Esophagus muscularis mucosa (tissue), 4 donors: ENCODE data around the gene LRMDA. TPM values are rescaled to one million over a fixed set of nuclear protein-coding genes. Genes with fewer than 3 reads are reported as not detected.

Source experiments
- DNase-seq: peaks from one replicate; pipeline ENCODE4 v3.0.0-alpha.2; 2017; ENCODE audit errors: extremely low spot score
- H3K27ac ChIP-seq, 4 donors: fragments of 200-600 bp; sonication (generic); replicated peaks in 1 of 4; 1 replicate in 3 of 4; 2 replicates in 1 of 4; pipeline ENCODE4 v1.5.1; 2016 to 2019; ENCODE audit warnings: mild to moderate bottlenecking in 1 of 4
- H3K27me3 ChIP-seq, 4 donors: fragments of 200-600 bp; sonication (generic); one replicate each; pipeline versions ENCODE4 v1.5.1 to v1.6.0; 2016 to 2019
- H3K36me3 ChIP-seq, 4 donors: fragments of 200-600 bp; sonication (generic); one replicate each; pipeline ENCODE4 v1.5.1; 2016 to 2019
- H3K4me1 ChIP-seq, 4 donors: fragments of 200-600 bp; sonication (generic); one replicate each; pipeline ENCODE4 v1.5.1; 2016 to 2019
- H3K4me3 ChIP-seq, 4 donors: fragments of 200-600 bp; sonication (generic); 1 replicate in 2 of 4; 2 replicates in 2 of 4; pipeline ENCODE4 v1.5.1; 2016 to 2019; ENCODE audit warnings: mild to moderate bottlenecking in 4 of 4, moderate library complexity in 1 of 4
- H3K9me3 ChIP-seq, 4 donors: fragments of 200-600 bp; sonication (generic); 1 replicate in 3 of 4; 2 replicates in 1 of 4; pipeline ENCODE4 v1.5.1; 2016 to 2019
- CTCF ChIP-seq, 3 experiments: fragments of 200-600 bp in 2 of 3; fragments of 450-650 bp in 1 of 3; sonication (generic) in 2 of 3; IDR thresholded peaks; one replicate each; pipeline ENCODE4 v1.5.1; 2017 to 2019; ENCODE audit warnings: antibody characterized with exemption in 3 of 3, mild to moderate bottlenecking in 2 of 3, moderate library complexity in 1 of 3
- EP300 ChIP-seq: sonication (generic); formaldehyde crosslinking; IDR thresholded peaks from one replicate; pipeline ENCODE4 v1.6.1; 2017; ENCODE audit warnings: antibody characterized with exemption
- POLR2A ChIP-seq: fragments of 450-650 bp; IDR thresholded peaks from one replicate; pipeline ENCODE4 v1.6.1; 2017; ENCODE audit warnings: antibody characterized with exemption, moderate library complexity, mild to moderate bottlenecking, low read depth
- POLR2AphosphoS5 ChIP-seq, 2 donors: sonication (generic); formaldehyde crosslinking; IDR thresholded peaks; one replicate each; pipeline ENCODE4 v1.6.1; 2017; ENCODE audit warnings: antibody characterized with exemption in 2 of 2
- WGBS: methylation state at CpG from one replicate; pipeline ENCODE4 v1.1.5; 2018; 5-methylcytosine and 5-hydroxymethylcytosine counted together
- intact Hi-C: fragments of 100-400 bp; cut with DNase I; formaldehyde crosslinking; loops from one replicate; pipeline ENCODE4 v1.15.1; 2023
- total RNA-seq, 4 donors: library from RNA; depleted of rRNA; stranded (reverse); fragments of >200 nt; gene quantifications; one replicate each; pipeline versions ENCODE4 v1.1.0 to v1.2.1, GENCODE V29; 2016

LRMDA gene
- total RNA-seq, 4 donors from 2014 or later: 14.3 to 34.9 (median 26.5) TPM

- H3K36me3 ChIP-seq: no peaks in the 10 kb centered on the region
- no peak for TF ChIP-seq POLR2A
- TF ChIP-seq POLR2AphosphoS5 (IDR thresholded peaks at IDR 0.05): no peak
- TF ChIP-seq EP300: no peak
- no peak for TF ChIP-seq CTCF (IDR thresholded peaks at IDR 0.05)
- H3K27me3 ChIP-seq: no peaks in the 10 kb centered on the region
- DNase-seq: no peak
- H3K4me1 ChIP-seq: peaks cover 3 to 19% (median 11%) of the 10 kb centered on the region in 4 donors
- WGBS: 74% methylated on average over 1 of the region's 1 CpG
- H3K9me3 ChIP-seq: no peaks in the 10 kb centered on the region
- H3K4me3 ChIP-seq: no peak overlapping the region
- no peak overlapping the region for H3K27ac ChIP-seq
- intact Hi-C loops: loop anchor here (10.0 kb wide), 1 partner anchor 244 kb away; no protein-coding TSS in a partner anchor
These were observed 1117.3 kb downstream of the LRMDA start for GRCh38 chr10:76548716-76549115.

DNA sequence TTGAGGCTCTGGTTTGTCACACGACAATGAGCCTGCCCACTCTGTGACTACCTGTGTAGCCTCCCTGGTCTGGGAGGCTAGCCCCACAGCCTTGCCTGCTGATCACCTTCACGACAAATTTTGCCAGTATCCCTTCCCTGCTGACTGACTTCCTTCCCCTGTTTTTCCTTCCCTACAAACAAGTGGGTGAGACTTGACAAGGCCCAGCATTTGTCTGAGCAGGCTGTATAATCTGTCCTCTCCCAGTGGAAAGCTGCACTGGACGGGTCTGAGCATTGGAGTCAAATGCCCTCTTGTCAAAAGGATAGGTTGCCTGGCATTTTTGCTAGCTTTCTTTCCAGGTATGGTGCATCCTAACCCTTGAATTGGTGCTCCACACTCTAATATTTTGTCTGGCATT lies 1117.7 kb downstream of the LRMDA start:
- Histone ChIP-seq H3K27me3 (no peaks in the 10 kb centered on the region), H3K4me3 (no peak overlapping the region), H3K9me3 (no peaks in the 10 kb centered on the region), H3K36me3 (no peaks in the 10 kb centered on the region), H3K27ac (no peak overlapping the region), H3K4me1 (peaks cover 3 to 21% (median 12%) of the 10 kb centered on the region in 4 donors)
- no peak for TF ChIP-seq CTCF (IDR thresholded peaks at IDR 0.05)
- TF ChIP-seq POLR2AphosphoS5 (IDR thresholded peaks at IDR 0.05): no peak
- no peak for TF ChIP-seq POLR2A
- TF ChIP-seq EP300: no peak
- intact Hi-C loops: loop anchor here (10.0 kb wide), 1 partner anchor 244 kb away; no protein-coding TSS in a partner anchor
- 90% methylated on average over 3 of the region's 3 CpGs for WGBS
- DNase-seq: no peak

DNA sequence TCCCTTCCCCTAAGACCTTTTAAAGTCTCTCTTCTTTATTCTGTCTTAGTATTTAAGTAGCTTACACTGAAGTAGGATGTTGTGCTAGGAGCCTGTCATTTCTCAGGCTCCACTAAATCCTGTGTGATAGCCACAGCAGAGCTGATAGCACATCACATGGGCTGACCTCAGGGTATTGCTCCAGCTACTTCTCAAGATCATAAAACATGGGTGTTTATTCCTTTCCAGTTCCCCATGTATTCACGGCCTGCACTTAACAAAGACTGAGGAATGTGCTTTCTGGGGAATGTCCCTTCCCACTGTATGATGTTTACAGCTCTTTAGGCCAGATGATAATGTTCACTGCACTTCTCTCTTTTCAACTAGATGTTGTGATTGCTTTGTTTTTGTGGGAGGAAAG lies 1119.4 kb downstream of the LRMDA start:
- DNase-seq: no peak
- TF ChIP-seq CTCF (IDR thresholded peaks at IDR 0.05) (no peak), POLR2AphosphoS5 (IDR thresholded peaks at IDR 0.05) (no peak), POLR2A (no peak), EP300 (no peak)
- no peaks in the 10 kb centered on the region for H3K9me3 ChIP-seq
- peaks cover 3 to 30% (median 19%) of the 10 kb centered on the region in 4 donors for H3K4me1 ChIP-seq
- H3K27me3 ChIP-seq: no peaks in the 10 kb centered on the region
- no peaks in the 10 kb centered on the region for H3K36me3 ChIP-seq
- H3K27ac ChIP-seq: no peak overlapping the region
- intact Hi-C loops: no loop called here
- WGBS: 60% methylated on average over 1 of the region's 1 CpG
- H3K4me3 ChIP-seq: no peak overlapping the region

DNA sequence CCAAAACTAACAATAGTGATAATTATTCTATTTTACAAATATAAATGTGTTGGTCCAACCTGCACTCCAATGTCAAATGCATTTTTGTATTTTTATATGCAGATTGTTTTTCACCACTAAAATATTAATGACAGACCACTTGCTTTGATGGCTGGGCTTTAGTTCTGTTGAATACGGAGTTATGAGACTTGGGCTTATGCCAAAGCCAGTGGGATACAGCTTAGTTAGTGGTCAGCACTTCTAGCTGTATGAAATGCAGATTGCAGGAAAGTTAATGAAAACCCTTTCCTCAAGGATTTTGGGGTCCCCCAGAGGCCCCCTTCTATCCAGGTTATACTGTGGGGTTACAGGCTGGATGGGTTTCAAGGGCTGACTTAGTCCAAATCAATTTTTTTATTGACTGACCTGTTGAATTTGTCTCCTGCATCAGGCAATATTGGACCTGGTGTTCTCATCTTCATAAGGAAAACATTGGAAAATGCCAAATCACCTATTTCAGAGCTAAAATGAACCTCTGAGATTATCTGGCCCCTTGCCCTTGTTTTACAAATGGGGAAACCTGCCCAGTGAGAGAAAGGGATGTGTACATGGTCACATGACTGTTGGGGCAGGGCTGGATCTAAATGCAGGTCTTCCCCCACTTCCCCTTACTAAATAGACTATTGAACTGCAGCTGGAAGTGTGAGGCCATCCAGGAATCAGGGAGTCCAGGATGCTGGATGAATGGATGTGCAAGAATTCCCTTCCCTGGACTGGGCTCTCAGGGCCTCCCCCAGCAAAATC lies 1120.9 kb downstream of the LRMDA start:
- no peak for TF ChIP-seq POLR2A
- no peak for TF ChIP-seq POLR2AphosphoS5 (IDR thresholded peaks at IDR 0.05)
- TF ChIP-seq CTCF (IDR thresholded peaks at IDR 0.05): no peak
- TF ChIP-seq EP300: no peak
- WGBS: 89% methylated on average over 1 of the region's 1 CpG
- Histone ChIP-seq H3K4me1 (peaks cover 0 to 27% (median 15%) of the 10 kb centered on the region in 4 donors), H3K9me3 (no peaks in the 10 kb centered on the region), H3K36me3 (no peaks in the 10 kb centered on the region), H3K27me3 (no peaks in the 10 kb centered on the region), H3K4me3 (no peak overlapping the region), H3K27ac (no peak overlapping the region)
- intact Hi-C loops: no loop called here
- no peak for DNase-seq
